SU-DHL-6 (cell line): ENCODE data around the gene PIGS.

Experiments used
- H2AFZ ChIP-seq: fragments of 200-600 bp; sonication (generic); 2 replicates; pipeline ENCODE4 v1.6.1; 2014; ENCODE audit warnings: low read depth, mild to moderate bottlenecking, moderate library complexity, mixed read lengths, antibody characterized with exemption, low read length; ENCODE audit not compliant: severe bottlenecking
- H3F3A ChIP-seq: fragments of 200-600 bp; shearing (Covaris generic); 2 replicates; pipeline ENCODE4 v1.6.0; 2016; ENCODE audit warnings: antibody characterized with exemption, mild to moderate bottlenecking; ENCODE audit not compliant: insufficient read depth
- H3K27ac ChIP-seq: fragments of 200-600 bp; sonication (generic); 2 replicates; pipeline ENCODE4 v1.5.1; 2016; ENCODE audit warnings: low read depth, mild to moderate bottlenecking, low read length, moderate library complexity, mixed read lengths
- H3K27me3 ChIP-seq: fragments of 200-600 bp; sonication (generic), shearing (Covaris generic); 2 replicates; pipeline ENCODE4 v1.6.0; 2014; ENCODE audit warnings: mild to moderate bottlenecking, low read length
- H3K36me3 ChIP-seq: fragments of 200-600 bp; sonication (generic); 2 replicates; pipeline ENCODE4 v1.6.1; 2014; ENCODE audit warnings: mild to moderate bottlenecking, low read length, mixed read lengths
- H3K4me2 ChIP-seq: fragments of 300-600, 200-600 bp; shearing (Covaris generic), sonication (generic); 2 replicates; pipeline ENCODE4 v1.6.0; 2014; ENCODE audit warnings: low read length, low read depth, mild to moderate bottlenecking; ENCODE audit not compliant: poor library complexity, severe bottlenecking
- H3K4me3 ChIP-seq: fragments of 200-600 bp; sonication (generic); 2 replicates; pipeline ENCODE4 v1.5.1; 2014; ENCODE audit warnings: antibody characterized with exemption, low read length, mild to moderate bottlenecking, mixed read lengths; ENCODE audit not compliant: insufficient read depth, poor library complexity, severe bottlenecking
- H3K79me2 ChIP-seq: fragments of 200-600 bp; sonication (generic); 2 replicates; pipeline ENCODE4 v1.6.1; 2014; ENCODE audit warnings: mild to moderate bottlenecking, low read length, moderate library complexity; ENCODE audit not compliant: insufficient read depth
- H3K9ac ChIP-seq: fragments of 200-600 bp; sonication (generic); 2 replicates; pipeline ENCODE4 v1.7.0; 2014; ENCODE audit warnings: mild to moderate bottlenecking, low read length
- H3K9me2 ChIP-seq: fragments of 200-600 bp; sonication (generic); replicated peaks from 2 replicates; pipeline ENCODE4 v1.6.1; 2014; ENCODE audit warnings: low read length; ENCODE audit not compliant: insufficient read depth
- H3K9me3 ChIP-seq: fragments of 200-600 bp; sonication (generic); 2 replicates; pipeline ENCODE4 v1.6.1; 2014; ENCODE audit warnings: low read length, mixed read lengths; ENCODE audit not compliant: insufficient read depth
- H4K20me1 ChIP-seq: fragments of 200-600 bp; sonication (generic); 2 replicates; pipeline ENCODE4 v1.6.1; 2014; ENCODE audit warnings: low read depth, mild to moderate bottlenecking, antibody characterized with exemption, low read length, moderate library complexity, mixed read lengths
- EZH2phosphoT487 ChIP-seq: fragments of 200-600 bp; sonication (generic), shearing (Covaris generic); conservative IDR thresholded peaks from 2 replicates; pipeline ENCODE4 v1.6.1; 2018; ENCODE audit warnings: mild to moderate bottlenecking, antibody characterized with exemption, low read length, moderate library complexity, mixed read lengths
- TF ChIP-seq, protein P1 (sequence below): fragments of 200-600 bp; sonication (generic); IDR thresholded peaks from one replicate; pipeline ENCODE4 v1.5.1; 2017; ENCODE audit warnings: antibody characterized with exemption, mild to moderate bottlenecking, low read length, moderate library complexity; ENCODE audit not compliant: insufficient read depth, poor library complexity, severe bottlenecking

Gene PIGS

DNA sequence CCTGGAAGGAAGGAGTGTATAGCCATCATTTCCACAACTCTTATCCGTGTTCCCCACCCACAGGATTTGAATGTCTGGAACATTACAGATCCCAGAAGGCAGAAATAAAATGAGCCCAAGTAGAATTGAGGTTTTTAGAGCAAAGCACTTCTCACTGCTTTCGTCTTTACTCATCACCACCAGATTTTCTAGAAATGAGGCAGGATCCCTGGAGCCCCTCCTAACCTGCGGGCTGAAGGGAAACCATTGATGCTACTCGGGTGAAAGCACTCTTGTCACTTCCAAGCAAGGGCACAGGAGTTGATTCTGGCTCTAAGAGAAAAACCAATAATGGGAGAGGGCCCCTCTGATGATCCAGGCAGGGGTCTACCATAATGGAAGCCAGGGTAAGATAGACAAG lies 8.2 kb upstream of the PIGS start:
- no peaks in the 10 kb centered on the region for H3K9me2 ChIP-seq
- H3K9me3 ChIP-seq, result no peaks in the 10 kb centered on the region
- peaks cover 15% of the 10 kb centered on the region for H3K36me3 ChIP-seq
- H4K20me1 ChIP-seq, result no peaks in the 10 kb centered on the region
- H3F3A ChIP-seq, result peaks cover 19% of the 10 kb centered on the region
- H3K9ac ChIP-seq, result no peak overlapping the region
- TF ChIP-seq, protein P1, sequence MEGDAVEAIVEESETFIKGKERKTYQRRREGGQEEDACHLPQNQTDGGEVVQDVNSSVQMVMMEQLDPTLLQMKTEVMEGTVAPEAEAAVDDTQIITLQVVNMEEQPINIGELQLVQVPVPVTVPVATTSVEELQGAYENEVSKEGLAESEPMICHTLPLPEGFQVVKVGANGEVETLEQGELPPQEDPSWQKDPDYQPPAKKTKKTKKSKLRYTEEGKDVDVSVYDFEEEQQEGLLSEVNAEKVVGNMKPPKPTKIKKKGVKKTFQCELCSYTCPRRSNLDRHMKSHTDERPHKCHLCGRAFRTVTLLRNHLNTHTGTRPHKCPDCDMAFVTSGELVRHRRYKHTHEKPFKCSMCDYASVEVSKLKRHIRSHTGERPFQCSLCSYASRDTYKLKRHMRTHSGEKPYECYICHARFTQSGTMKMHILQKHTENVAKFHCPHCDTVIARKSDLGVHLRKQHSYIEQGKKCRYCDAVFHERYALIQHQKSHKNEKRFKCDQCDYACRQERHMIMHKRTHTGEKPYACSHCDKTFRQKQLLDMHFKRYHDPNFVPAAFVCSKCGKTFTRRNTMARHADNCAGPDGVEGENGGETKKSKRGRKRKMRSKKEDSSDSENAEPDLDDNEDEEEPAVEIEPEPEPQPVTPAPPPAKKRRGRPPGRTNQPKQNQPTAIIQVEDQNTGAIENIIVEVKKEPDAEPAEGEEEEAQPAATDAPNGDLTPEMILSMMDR, result no peak
- TF ChIP-seq EZH2phosphoT487, result no peak
- H3K4me3 ChIP-seq, result no peak overlapping the region
- no peak overlapping the region for H3K4me2 ChIP-seq
- H3K27ac ChIP-seq, result no peak overlapping the region
- no peaks in the 10 kb centered on the region for H3K27me3 ChIP-seq
- H2AFZ ChIP-seq, result no peak overlapping the region
- no peaks in the 10 kb centered on the region for H3K79me2 ChIP-seq

DNA sequence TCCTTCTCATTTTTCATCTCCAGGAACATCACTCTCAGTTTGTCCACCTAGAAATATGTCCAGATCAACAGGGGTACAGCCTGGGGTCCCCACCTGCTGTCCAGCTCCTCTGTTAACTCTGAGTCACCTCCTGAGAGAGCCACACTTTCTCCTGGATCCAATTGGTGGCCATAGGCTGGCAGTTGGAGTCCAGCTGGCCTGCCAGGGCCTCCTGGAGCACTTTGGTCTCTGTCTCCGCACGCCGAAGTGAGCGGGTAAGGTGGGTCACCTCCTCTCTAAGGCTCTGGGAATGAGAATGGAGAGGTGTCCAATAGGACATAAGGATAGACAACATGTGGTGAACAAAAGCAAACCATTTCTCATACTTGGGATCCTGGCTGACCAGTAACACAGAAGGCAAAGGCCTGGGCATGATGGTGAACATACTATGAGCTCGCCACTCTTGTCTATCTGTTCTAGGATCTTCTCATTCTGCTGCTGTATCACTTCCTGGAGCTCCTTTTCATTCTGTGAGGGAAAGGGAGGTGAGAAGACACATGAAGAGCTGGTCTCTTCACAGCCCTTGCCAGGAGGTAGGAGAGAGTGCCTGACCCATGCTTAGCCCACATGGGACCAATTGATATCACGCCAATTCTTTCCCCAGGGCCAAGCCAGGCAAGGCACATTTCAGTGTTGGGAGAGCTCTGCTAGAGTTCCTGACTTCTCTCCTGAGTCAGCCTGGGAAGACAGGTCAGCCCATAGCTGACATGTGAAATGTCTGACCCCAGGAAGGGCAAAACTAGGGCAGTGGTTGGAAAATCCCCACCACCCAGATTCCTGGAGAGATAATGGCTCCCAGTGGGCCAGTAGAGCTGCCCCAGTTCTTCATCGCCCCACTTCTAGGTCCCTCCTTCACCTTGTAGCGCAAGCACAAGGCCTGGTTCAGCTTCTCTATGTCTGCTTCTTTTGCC lies 7.2 kb upstream of the PIGS start:
- no peaks in the 10 kb centered on the region for H3K27me3 ChIP-seq
- H3K4me2 ChIP-seq, result no peak overlapping the region
- no peaks in the 10 kb centered on the region for H3K9me2 ChIP-seq
- H3K79me2 ChIP-seq, result no peaks in the 10 kb centered on the region
- H3K27ac ChIP-seq, result no peak overlapping the region
- peaks cover 10% of the 10 kb centered on the region for H3K36me3 ChIP-seq
- H2AFZ ChIP-seq, result no peak overlapping the region
- H3F3A ChIP-seq, result peaks cover 19% of the 10 kb centered on the region
- TF ChIP-seq, protein P1, result no peak
- no peak for TF ChIP-seq EZH2phosphoT487
- no peak overlapping the region for H3K4me3 ChIP-seq
- H4K20me1 ChIP-seq, result no peaks in the 10 kb centered on the region
- no peaks in the 10 kb centered on the region for H3K9me3 ChIP-seq
- H3K9ac ChIP-seq, result no peak overlapping the region

DNA sequence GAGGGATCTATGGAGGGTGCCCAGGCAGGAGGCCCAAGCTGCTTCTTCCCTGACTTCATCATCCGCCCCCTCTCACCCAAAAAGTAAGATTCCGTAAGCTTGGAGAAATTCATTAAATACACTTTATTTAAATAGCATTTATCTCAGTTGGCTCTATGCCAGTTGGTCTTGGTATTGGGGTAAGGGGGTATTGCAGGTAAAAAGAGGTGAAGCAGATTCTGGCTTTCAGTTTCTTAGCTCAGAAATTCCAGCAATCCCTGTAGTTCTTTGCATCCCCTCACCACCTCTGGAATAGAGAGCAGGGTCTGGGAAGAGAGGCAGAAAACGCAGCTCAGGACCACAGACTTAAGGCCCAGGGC lies 6.1 kb upstream of the PIGS start:
- Histone ChIP-seq H3K4me2 (peak overlapping the region; percentile 34), H4K20me1 (no peaks in the 10 kb centered on the region), H3K9ac (peak overlapping the region; percentile 30; the same call in 1 of the 2 replicates), H3K27ac (peak overlapping the region; percentile 60), H3K79me2 (no peaks in the 10 kb centered on the region), H3K36me3 (peaks cover 6% of the 10 kb centered on the region), H3K9me2 (no peaks in the 10 kb centered on the region), H3K27me3 (no peaks in the 10 kb centered on the region), H3F3A (peaks cover 19% of the 10 kb centered on the region), H2AFZ (no peak overlapping the region), H3K4me3 (no peak overlapping the region), H3K9me3 (no peaks in the 10 kb centered on the region)
- TF ChIP-seq, protein P1, result no peak
- TF ChIP-seq EZH2phosphoT487, result no peak
